Measurements from ENCODE around the gene C4orf51. TPM values are rescaled to one million over a fixed set of nuclear protein-coding genes. Genes with fewer than 3 reads are reported as not detected.
A peak's percentile ranks its signal among the peaks of the same experiment; 100 is the strongest.
"Not testable (repeated sequence)": the region's sequence is repeated elsewhere in the genome, so short reads cannot be mapped to it uniquely, and the experiment has no call there.

C4orf51 gene
- not detected for total RNA-seq
- polyA plus RNA-seq, result not detected
- long read RNA-seq, donor 1, result 0 reads
- long read RNA-seq, donor 2, result 0 reads
- long read RNA-seq, donor 3, partial matches to known transcripts, result 0 of 2 reads
- long read RNA-seq, donor 3, other reads (novel, unspliced or antisense), result 2 of 2 reads
- long read RNA-seq, donor 4, result 0 reads

DNA sequence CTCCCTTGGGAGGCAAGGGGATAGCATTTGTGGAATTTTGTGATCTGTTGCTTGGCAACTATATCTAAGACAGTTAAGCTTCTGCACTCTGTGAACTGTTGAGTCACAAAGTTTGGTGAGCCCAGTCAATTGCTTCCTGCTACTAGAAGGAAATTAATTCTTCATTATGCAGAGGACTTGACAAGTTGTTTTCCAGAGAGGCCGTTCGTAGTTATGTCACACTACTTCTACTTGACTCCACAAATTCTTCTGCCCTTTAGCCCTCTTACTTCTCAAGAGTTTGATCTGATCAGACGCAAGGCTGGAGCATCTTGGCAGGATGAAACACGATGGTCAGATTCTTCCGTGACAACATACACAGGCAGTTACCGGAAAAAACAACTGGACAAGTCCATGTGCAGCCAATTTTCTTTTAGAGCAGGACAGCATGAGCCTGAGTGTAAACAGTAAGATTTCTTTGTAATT is at the start of gene C4orf51:
Gene C4orf51 (plus strand): TSS at position 156 of the 465 bp plus-strand sequence. CDS start 58 bp downstream, at position 214.
- Histone ChIP-seq H3K27ac (ENCODE audit: low read length) (peak within 1 kb of the TSS; percentile 52), H3K9me3 (ENCODE audit: control insufficient read depth, low read length) (no peaks in the 10 kb centered on the region), H3K4me3 (ENCODE audit: low read length) (peak within 1 kb of the TSS; percentile 25), H3K27me3 (ENCODE audit: control insufficient read depth, insufficient read depth) (no peaks in the 10 kb centered on the region), H3K4me1 (ENCODE audit: control insufficient read depth, insufficient read depth, low read length) (peaks cover 3% of the 10 kb centered on the region)
- WGBS, result 9% methylated on average over 6 of the region's 6 CpGs
- intact Hi-C loops (cut with DNase I), result no loop called here
- DNase-seq, result no peak
- ATAC-seq, result peak; percentile 80 to 83

DNA sequence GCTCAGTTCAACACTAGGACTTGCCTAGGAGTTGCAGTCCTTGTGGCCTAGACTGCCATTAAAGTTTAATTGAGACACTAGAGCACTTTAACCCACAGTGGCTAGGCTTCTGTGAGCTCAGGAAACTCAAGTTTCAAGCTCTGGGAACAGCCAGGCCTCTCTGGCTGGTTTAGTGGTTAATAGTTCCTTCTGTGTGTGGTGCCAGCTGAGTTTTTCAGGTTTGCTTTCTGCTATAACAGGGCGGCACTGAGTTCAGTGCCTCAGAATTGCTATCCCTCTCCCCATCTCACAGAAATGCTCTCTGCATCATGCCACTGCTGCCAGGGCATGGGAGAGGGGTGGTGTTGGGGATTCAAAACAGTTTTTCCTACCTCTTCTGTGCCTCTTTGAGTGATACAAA is 44.8 kb upstream of the C4orf51 start:
- WGBS, result 90% methylated on average over 1 of the region's 1 CpG
- intact Hi-C loops (cut with DNase I), result no loop called here

GRCh38 chr4:145635630-145636029 is 44.3 kb upstream of the C4orf51 start:
- no peak overlapping the region for H3K4me3 ChIP-seq (ENCODE audit: low read length)
- no peaks in the 10 kb centered on the region for H3K27me3 ChIP-seq (ENCODE audit: control insufficient read depth, insufficient read depth)
- ATAC-seq (no peak), DNase-seq (no peak)
- no peaks in the 10 kb centered on the region for H3K9me3 ChIP-seq (ENCODE audit: control insufficient read depth, low read length)
- no peak overlapping the region for H3K27ac ChIP-seq (ENCODE audit: low read length)
- H3K4me1 ChIP-seq (ENCODE audit: control insufficient read depth, insufficient read depth, low read length), result no peaks in the 10 kb centered on the region
- intact Hi-C loops (cut with DNase I), result no loop called here

More for the DNA sequence above, 44.8 kb upstream of the C4orf51 start:
- Histone ChIP-seq H3K27me3 (ENCODE audit: control insufficient read depth, insufficient read depth) (no peaks in the 10 kb centered on the region), H3K27ac (ENCODE audit: low read length) (no peak overlapping the region), H3K4me3 (ENCODE audit: low read length) (no peak overlapping the region), H3K9me3 (ENCODE audit: control insufficient read depth, low read length) (no peaks in the 10 kb centered on the region), H3K4me1 (ENCODE audit: control insufficient read depth, insufficient read depth, low read length) (no peaks in the 10 kb centered on the region)
- ATAC-seq (no peak), DNase-seq (no peak)

GRCh38 chr4:145639186-145639698 is 40.7 kb upstream of the C4orf51 start:
- no peak overlapping the region for H3K4me3 ChIP-seq (ENCODE audit: low read length)
- H3K4me1 ChIP-seq (ENCODE audit: control insufficient read depth, insufficient read depth, low read length), result no peaks in the 10 kb centered on the region
- no peaks in the 10 kb centered on the region for H3K27me3 ChIP-seq (ENCODE audit: control insufficient read depth, insufficient read depth)
- no peak for ATAC-seq
- DNase-seq, result no peak
- intact Hi-C loops (cut with DNase I), result no loop called here
- H3K27ac ChIP-seq (ENCODE audit: low read length), result no peak overlapping the region
- no peaks in the 10 kb centered on the region for H3K9me3 ChIP-seq (ENCODE audit: control insufficient read depth, low read length)
- 96% methylated on average over 6 of the region's 6 CpGs for WGBS

GRCh38 chr4:145640236-145640635 is 39.7 kb upstream of the C4orf51 start:
- DNase-seq; intact Hi-C loops (cut with DNase I); H3K4me1 ChIP-seq (ENCODE audit: control insufficient read depth, insufficient read depth, low read length); H3K9me3 ChIP-seq (ENCODE audit: control insufficient read depth, low read length); H3K27me3 ChIP-seq (ENCODE audit: control insufficient read depth, insufficient read depth); H3K4me3 ChIP-seq (ENCODE audit: low read length); H3K27ac ChIP-seq (ENCODE audit: low read length): not testable (repeated sequence)
- WGBS, result 60% methylated on average over 2 of the region's 2 CpGs
- peak; percentile 63 to 79 for ATAC-seq

DNA sequence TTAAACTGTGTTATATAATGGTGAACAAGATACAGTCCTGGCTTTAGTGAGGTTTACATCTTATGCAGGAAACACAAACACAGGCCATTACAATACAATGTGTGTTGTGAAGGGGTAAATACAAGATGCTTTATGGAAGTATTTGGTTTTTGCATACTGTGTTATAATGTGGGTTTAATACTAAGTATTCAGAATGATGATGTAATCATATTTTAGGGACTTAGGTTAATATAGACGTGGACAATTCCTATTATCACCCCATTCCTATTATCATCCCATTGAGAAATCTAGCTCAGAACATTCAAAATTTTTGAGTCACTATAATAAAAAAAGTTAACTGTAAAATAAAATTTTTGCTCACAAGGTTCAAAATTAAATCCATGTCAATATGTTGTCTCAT is 36.7 kb upstream of the C4orf51 start:
- no peak overlapping the region for H3K27ac ChIP-seq (ENCODE audit: low read length)
- H3K9me3 ChIP-seq (ENCODE audit: control insufficient read depth, low read length), result no peaks in the 10 kb centered on the region
- DNase-seq, result no peak
- WGBS, result 76% methylated on average over 1 of the region's 1 CpG
- no peak for ATAC-seq
- H3K27me3 ChIP-seq (ENCODE audit: control insufficient read depth, insufficient read depth), result no peaks in the 10 kb centered on the region
- intact Hi-C loops (cut with DNase I), result no loop called here
- no peaks in the 10 kb centered on the region for H3K4me1 ChIP-seq (ENCODE audit: control insufficient read depth, insufficient read depth, low read length)
- no peak overlapping the region for H3K4me3 ChIP-seq (ENCODE audit: low read length)

DNA sequence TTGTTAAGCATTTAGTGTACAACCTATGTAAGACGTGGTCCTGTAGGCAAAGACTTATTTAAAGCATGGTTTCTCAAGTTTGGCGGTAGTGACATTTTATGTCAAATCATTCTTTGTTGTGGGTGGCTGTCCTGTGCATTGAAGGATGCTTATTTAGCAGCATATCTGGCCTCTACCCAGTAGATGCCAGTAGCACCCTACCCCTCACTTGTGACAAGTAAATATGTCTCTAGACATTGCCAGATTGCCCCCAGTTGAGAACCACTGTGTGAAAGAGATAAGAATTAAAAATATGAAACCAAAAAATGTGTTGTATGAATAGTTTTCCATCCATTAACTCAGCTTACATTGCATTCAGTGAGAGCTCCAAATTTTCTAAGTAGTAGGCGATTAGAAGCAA is 35.2 kb upstream of the C4orf51 start:
- intact Hi-C loops (cut with DNase I), result no loop called here
- H3K4me1 ChIP-seq (ENCODE audit: control insufficient read depth, insufficient read depth, low read length), result no peaks in the 10 kb centered on the region

DNA sequence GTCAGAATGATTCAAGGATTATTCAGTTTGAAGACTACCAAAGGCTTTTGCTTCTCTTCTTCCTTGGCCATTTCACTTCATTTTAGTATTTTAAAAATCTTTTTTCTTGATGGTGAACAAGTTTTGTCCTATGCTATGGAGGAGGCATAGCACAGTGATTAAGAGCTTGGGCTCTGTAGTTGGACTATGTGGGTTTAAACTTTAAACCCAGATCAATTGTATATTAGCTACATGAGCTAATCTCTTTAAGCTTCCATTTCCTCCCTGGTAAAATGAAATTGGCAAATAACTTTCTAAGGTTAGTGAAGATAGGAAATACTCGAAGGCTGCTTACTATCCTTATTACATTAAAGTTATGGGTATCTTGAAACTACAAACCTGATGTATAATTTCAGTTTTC is 23.8 kb upstream of the C4orf51 start:
- 91% methylated on average over 1 of the region's 1 CpG for WGBS
- ATAC-seq, result no peak
- intact Hi-C loops (cut with DNase I), result no loop called here
- no peaks in the 10 kb centered on the region for H3K4me1 ChIP-seq (ENCODE audit: control insufficient read depth, insufficient read depth, low read length)
- no peak overlapping the region for H3K27ac ChIP-seq (ENCODE audit: low read length)
- no peak overlapping the region for H3K4me3 ChIP-seq (ENCODE audit: low read length)
- no peaks in the 10 kb centered on the region for H3K9me3 ChIP-seq (ENCODE audit: control insufficient read depth, low read length)
- no peak for DNase-seq
- H3K27me3 ChIP-seq (ENCODE audit: control insufficient read depth, insufficient read depth), result no peaks in the 10 kb centered on the region

More for the DNA sequence above, 35.2 kb upstream of the C4orf51 start:
- Histone ChIP-seq H3K9me3 (ENCODE audit: control insufficient read depth, low read length) (no peaks in the 10 kb centered on the region), H3K27ac (ENCODE audit: low read length) (no peak overlapping the region), H3K27me3 (ENCODE audit: control insufficient read depth, insufficient read depth) (no peaks in the 10 kb centered on the region), H3K4me3 (ENCODE audit: low read length) (no peak overlapping the region)
- DNase-seq (no peak), ATAC-seq (no peak)
- 90% methylated on average over 3 of the region's 3 CpGs for WGBS

- DNase-seq, result no peak
- H3K9me3 ChIP-seq (ENCODE audit: control insufficient read depth, low read length), result no peaks in the 10 kb centered on the region
- no peak overlapping the region for H3K27ac ChIP-seq (ENCODE audit: low read length)
- 84% methylated on average over 3 of the region's 3 CpGs for WGBS
- intact Hi-C loops (cut with DNase I), result no loop called here
- H3K4me3 ChIP-seq (ENCODE audit: low read length), result no peak overlapping the region
- H3K27me3 ChIP-seq (ENCODE audit: control insufficient read depth, insufficient read depth), result no peaks in the 10 kb centered on the region
- no peak for ATAC-seq
- no peaks in the 10 kb centered on the region for H3K4me1 ChIP-seq (ENCODE audit: control insufficient read depth, insufficient read depth, low read length)
These were observed 19.9 kb upstream of the C4orf51 start for GRCh38 chr4:145660064-145660463.

DNA sequence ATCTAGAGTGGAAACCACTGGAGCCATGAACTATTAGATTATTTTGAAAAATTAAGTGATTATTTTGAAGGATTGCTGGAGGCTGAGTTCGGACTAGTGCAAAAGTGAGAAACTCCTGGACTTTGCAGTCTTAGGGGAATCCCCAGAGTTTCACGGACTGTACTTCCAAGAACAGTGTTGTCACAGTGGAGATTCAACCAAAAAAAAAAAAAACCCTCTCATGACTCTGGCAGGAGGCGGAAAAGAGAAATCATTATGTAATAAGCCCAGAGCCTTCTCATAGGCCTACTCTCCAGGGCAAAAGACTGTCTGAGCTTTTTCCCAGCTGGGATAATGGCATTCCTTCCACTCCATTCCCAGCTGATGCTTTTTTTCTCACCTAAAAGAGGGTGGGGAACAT is 16.8 kb upstream of the C4orf51 start:
- intact Hi-C loops (cut with DNase I), result no loop called here
- no peak overlapping the region for H3K27ac ChIP-seq (ENCODE audit: low read length)

GRCh38 chr4:145665773-145666172 is 14.2 kb upstream of the C4orf51 start:
- ATAC-seq, result no peak
- intact Hi-C loops (cut with DNase I), result no loop called here

More for the DNA sequence above, 16.8 kb upstream of the C4orf51 start:
- Histone ChIP-seq H3K27me3 (ENCODE audit: control insufficient read depth, insufficient read depth) (no peaks in the 10 kb centered on the region), H3K9me3 (ENCODE audit: control insufficient read depth, low read length) (no peaks in the 10 kb centered on the region), H3K4me3 (ENCODE audit: low read length) (no peak overlapping the region), H3K4me1 (ENCODE audit: control insufficient read depth, insufficient read depth, low read length) (no peaks in the 10 kb centered on the region)
- 54% methylated on average over 3 of the region's 3 CpGs for WGBS
- peak; percentile 73 to 91 for ATAC-seq
- no peak for DNase-seq

GRCh38 chr4:145670422-145670821 is 9.5 kb upstream of the C4orf51 start:
- no peaks in the 10 kb centered on the region for H3K27me3 ChIP-seq (ENCODE audit: control insufficient read depth, insufficient read depth)
- H3K4me3 ChIP-seq (ENCODE audit: low read length), result no peak overlapping the region
- H3K9me3 ChIP-seq (ENCODE audit: control insufficient read depth, low read length), result no peaks in the 10 kb centered on the region
- no peak overlapping the region for H3K27ac ChIP-seq (ENCODE audit: low read length)
- intact Hi-C loops (cut with DNase I), result no loop called here
- ATAC-seq (no peak), DNase-seq (no peak)
- H3K4me1 ChIP-seq (ENCODE audit: control insufficient read depth, insufficient read depth, low read length), result no peaks in the 10 kb centered on the region

More at GRCh38 chr4:145665773-145666172, 14.2 kb upstream of the C4orf51 start:
- Histone ChIP-seq H3K27me3 (ENCODE audit: control insufficient read depth, insufficient read depth) (no peaks in the 10 kb centered on the region), H3K27ac (ENCODE audit: low read length) (no peak overlapping the region), H3K4me3 (ENCODE audit: low read length) (no peak overlapping the region), H3K9me3 (ENCODE audit: control insufficient read depth, low read length) (no peaks in the 10 kb centered on the region), H3K4me1 (ENCODE audit: control insufficient read depth, insufficient read depth, low read length) (no peaks in the 10 kb centered on the region)
- no peak for DNase-seq
- 85% methylated on average over 1 of the region's 1 CpG for WGBS
